Activated CD4-positive, alpha-beta T cell treated with anti-CD3 and anti-CD28 coated beads, Interleukin-10, Interleukin-2, amounts not matched to agents 100 ng/mL and 50 ng/mL, durations not matched to agents 16 hours and 8 hours (primary cell): Measurements from ENCODE around the gene GIGYF1.
"Not testable (repeated sequence)": the region's sequence is repeated elsewhere in the genome, so short reads cannot be mapped to it uniquely, and the experiment has no call there.

Experiments used
- DNase-seq: peaks from one replicate; pipeline ENCODE4 v3.0.0-alpha.2; 2020

Gene GIGYF1

GRCh38 chr7:100694098-100694745, at the start of gene GIGYF1:
Gene GIGYF1 (minus strand): TSS chr7:100694250. CDS start chr7:100688238, 6,012 bp downstream.
- DNase-seq, result peak; percentile 76

GRCh38 chr7:100739934-100740333, 45.9 kb upstream of the GIGYF1 start:
- no peak for DNase-seq

GRCh38 chr7:100736671-100737070, 42.6 kb upstream of the GIGYF1 start:
- no peak for DNase-seq

GRCh38 chr7:100735730-100736129, 41.7 kb upstream of the GIGYF1 start:
- DNase-seq, result no peak

GRCh38 chr7:100731937-100732636, 38.0 kb upstream of the GIGYF1 start:
- no peak for DNase-seq

DNA sequence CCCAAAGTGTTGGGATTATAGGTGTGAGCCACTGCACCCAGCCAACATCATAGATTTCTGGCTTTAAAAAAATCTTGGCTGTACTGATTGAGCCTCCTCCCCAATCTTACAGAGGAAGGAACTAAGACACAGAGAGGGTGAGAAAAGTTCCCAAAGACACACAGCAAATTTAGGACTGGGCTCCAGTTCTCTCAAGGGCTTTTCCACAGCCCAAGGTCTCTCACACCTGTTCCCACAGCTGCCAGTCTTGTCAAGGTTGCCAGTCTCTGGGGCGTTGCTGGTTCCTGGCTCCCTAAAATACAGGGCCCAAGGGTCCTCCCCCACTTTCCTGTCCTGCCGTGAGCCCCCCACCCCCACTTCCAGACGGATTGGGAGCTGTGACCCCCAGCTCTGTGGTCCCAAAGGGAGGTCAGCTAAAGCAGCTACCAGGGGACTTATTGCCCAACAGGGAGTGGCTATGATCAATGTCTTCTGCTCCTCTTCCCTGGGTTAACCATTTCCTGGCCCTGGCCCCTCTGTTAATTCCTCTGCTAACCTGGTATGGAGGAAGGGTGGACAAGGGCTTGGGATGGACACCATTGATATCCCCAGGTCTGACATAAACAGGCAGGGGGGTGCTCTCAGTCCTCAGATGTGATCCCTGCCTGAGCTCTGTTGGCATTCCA, 36.2 kb upstream of the GIGYF1 start:
- no peak for DNase-seq

DNA sequence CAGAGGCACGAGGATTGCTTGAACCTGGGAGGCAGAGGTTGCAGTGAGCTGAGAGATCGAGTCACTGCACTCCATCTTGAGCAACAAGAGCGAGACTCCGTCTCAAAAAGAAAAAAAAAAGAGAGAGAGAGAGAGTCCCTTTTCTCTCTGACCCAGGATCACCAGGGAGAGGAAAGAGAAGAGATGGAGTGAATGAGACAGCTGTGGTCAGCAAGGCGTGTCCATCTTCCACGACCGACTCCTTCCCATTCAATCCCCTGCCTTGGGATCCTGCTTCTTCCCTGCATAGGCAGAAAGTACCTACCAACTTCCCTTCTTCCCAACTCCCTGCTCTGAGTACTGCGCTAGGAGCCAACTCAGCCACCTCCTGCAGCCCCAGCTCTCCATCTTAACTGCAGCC, 34.1 kb upstream of the GIGYF1 start:
- no peak for DNase-seq

DNA sequence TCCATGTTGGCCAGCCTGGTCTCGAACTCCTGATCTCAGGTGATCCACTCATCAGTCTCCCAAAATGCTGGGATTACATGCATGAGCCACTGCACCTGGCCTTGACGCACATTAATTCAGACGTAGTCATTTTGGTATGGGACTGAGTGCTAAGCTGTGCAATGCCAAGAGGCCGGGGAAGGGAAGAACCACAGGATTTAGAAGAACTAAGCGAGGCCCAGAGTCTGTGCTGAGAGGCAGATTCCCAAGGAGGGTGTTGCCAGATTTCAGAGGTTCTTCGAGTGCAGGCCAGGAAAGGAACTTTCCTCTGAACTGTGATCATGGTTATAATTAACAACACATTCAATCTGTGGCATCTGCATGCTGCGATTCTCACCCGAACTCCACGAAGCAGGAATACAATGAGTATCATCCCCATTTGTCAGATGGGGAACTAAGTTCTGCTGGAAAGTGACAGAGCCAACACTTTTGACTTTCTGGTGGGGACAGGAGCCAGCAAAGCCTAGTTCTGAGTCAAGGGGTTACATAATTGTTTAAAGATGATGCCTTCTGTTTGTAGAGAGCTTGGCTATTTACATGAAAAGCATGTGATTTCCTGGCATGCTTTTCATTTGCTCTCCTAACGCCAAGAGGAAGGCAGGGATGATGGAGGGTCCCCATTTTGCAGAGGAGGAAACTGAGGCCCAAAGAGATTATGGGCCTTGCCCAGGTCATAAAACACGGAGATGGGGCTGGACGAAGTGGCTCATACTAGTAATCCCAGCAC, 33.1 kb upstream of the GIGYF1 start:
- no peak for DNase-seq

DNA sequence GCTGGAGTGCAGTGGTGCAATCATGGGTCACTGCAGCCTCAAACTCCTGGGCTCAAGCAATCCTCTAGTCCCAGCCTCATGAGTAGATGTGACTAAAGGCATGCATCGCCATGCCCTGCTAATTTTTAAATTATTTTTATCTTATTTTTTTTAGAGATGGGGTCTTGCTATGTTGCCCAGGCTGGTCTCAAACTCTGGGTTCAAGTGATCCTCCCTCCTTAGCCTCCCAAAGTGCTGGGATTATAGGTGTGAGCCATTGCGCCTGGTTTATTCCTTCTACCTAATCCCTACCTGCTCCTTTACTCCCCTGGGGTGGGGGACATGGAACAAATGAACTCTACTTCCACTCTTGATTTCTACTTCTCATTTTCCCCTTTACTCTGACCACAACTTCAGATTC, 30.3 kb upstream of the GIGYF1 start:
- not testable (repeated sequence) for DNase-seq

- DNase-seq, result no peak
These were observed 29.8 kb upstream of the GIGYF1 start for GRCh38 chr7:100723732-100724275.

DNA sequence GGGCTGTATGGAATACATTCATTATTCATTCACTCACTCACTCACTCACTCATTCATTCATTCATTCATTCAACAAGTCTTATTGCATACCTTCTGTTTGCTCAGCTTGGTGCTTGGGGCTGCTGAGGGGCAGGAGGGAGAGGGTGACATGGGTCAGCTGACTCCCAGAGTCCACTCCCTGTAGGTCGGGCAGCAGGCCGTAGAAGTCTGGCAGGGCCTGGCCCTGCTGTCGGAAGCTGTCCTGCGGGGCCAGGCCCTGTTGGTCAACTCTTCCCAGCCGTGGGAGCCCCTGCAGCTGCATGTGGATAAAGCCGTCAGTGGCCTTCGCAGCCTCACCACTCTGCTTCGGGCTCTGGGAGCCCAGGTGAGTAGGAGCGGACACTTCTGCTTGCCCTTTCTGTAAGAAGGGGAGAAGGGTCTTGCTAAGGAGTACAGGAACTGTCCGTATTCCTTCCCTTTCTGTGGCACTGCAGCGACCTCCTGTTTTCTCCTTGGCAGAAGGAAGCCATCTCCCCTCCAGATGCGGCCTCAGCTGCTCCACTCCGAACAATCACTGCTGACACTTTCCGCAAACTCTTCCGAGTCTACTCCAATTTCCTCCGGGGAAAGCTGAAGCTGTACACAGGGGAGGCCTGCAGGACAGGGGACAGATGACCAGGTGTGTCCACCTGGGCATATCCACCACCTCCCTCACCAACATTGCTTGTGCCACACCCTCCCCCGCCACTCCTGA, 28.6 kb upstream of the GIGYF1 start:
- DNase-seq, result no peak

DNA sequence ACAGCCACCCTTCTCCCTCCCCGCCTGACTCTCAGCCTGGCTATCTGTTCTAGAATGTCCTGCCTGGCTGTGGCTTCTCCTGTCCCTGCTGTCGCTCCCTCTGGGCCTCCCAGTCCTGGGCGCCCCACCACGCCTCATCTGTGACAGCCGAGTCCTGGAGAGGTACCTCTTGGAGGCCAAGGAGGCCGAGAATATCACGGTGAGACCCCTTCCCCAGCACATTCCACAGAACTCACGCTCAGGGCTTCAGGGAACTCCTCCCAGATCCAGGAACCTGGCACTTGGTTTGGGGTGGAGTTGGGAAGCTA, 27.4 kb upstream of the GIGYF1 start:
- DNase-seq, result no peak

DNA sequence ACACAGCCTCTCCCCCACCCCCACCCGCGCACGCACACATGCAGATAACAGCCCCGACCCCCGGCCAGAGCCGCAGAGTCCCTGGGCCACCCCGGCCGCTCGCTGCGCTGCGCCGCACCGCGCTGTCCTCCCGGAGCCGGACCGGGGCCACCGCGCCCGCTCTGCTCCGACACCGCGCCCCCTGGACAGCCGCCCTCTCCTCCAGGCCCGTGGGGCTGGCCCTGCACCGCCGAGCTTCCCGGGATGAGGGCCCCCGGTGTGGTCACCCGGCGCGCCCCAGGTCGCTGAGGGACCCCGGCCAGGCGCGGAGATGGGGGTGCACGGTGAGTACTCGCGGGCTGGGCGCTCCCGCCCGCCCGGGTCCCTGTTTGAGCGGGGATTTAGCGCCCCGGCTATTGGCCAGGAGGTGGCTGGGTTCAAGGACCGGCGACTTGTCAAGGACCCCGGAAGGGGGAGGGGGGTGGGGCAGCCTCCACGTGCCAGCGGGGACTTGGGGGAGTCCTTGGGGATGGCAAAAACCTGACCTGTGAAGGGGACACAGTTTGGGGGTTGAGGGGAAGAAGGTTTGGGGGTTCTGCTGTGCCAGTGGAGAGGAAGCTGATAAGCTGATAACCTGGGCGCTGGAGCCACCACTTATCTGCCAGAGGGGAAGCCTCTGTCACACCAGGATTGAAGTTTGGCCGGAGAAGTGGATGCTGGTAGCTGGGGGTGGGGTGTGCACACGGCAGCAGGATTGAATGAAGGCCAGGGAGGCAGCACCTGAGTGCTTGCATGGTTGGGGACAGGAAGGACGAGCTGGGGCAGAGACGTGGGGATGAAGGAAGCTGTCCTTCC, 26.8 kb upstream of the GIGYF1 start:
- no peak for DNase-seq

DNA sequence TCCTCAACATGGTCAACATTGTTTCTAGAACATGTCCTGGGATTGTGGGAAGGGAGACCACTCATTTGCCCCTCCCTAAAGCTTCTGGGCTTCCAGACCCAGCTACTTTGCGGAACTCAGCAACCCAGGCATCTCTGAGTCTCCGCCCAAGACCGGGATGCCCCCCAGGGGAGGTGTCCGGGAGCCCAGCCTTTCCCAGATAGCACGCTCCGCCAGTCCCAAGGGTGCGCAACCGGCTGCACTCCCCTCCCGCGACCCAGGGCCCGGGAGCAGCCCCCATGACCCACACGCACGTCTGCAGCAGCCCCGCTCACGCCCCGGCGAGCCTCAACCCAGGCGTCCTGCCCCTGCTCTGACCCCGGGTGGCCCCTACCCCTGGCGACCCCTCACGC, 26.2 kb upstream of the GIGYF1 start, which contains the start of gene EPO:
Gene EPO, plus strand, starts transcription at position 190 of the 392 bp plus-strand sequence. CDS start 513 bp downstream, outside the sequence.
- DNase-seq, result no peak

DNA sequence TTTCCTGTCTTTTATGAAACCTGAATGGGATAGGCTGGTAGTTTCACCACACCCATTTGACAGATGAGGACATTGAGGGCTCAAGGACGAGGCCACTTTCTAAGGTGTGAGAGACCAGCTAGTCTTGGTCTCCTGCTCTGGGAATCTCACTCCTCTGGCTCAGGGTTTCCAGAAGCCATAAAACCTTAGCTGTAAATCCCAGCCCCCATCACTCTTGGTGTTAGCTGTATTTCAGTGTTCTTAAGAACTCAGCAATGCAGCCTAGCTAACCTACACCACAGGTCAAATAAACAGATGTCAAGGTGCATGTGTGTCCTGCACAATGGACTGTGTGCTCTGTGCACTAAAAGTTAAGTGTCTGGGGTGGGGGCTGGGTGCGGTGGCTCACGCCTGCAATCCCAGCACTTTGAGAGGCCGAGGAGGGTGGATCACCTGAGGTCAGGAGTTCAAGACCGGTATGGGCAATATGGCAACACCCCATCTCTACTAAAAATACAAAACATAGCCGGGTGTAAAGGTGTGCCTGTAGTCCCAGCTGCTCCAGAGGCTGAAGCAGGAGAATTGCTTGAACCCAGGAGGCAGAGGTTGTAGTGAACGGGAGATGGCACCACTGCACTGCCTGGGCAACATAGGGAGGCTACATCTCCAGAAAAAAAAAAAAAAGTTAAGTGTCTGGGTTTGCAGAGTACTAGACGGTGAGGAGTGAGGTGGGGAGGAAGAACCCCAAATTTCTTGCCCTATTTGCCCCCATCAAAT, 25.7 kb upstream of the GIGYF1 start:
- DNase-seq, result no peak

- DNase-seq, result not testable (repeated sequence)
These were observed 23.0 kb upstream of the GIGYF1 start for GRCh38 chr7:100717073-100717472.

GRCh38 chr7:100714725-100715124, 20.7 kb upstream of the GIGYF1 start:
- no peak for DNase-seq

- DNase-seq, result no peak
These were observed 17.3 kb upstream of the GIGYF1 start for GRCh38 chr7:100711369-100711768.

- DNase-seq, result no peak
These were observed 16.4 kb upstream of the GIGYF1 start for GRCh38 chr7:100710452-100710851.

DNA sequence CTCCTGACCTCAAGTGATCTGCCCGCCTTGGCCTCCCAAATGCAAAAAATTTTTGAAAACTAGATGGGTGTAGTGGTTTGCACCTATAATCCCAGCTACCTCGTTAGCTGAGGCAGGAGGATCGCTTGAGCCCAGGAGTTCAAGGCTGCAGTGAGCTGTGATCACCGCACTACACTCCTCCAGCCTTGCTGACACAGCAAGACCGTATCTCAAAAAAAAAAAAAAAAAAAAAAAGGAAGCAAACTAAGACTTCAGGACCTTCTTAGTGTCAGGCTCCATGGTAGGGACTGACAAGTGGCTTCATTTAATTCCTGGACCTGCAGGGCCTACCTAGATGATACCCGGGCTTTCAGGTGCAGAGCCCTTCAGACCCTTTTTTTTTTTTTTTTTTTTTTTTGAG, 14.3 kb upstream of the GIGYF1 start:
- DNase-seq, result no peak
